ENCODE data around the gene TSC22D1.
A peak's percentile ranks its signal among the peaks of the same experiment; 100 is the strongest.
"Not testable (repeated sequence)": the region's sequence is repeated elsewhere in the genome, so short reads cannot be mapped to it uniquely, and the experiment has no call there.

Gene TSC22D1

DNA sequence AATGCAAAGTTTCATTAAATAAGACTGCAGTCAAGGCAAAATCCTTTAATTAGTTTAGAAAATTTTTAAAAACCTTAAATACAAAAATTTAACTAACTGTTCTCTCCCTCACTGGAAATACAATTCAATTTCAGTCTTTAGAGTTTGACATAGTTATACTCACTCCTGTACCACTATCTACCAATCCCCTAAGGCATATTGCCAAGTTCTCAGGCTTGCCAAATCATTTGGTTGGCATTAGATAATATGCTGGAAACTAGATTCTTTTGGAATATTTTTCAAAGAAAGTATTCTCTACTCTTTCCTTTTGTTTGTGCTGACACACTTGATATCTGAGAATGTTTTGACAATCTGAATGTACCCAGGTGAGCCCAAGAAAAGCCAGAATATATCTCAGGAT, 77.2 kb downstream of the TSC22D1 start:
- DNase-seq: no peak

DNA sequence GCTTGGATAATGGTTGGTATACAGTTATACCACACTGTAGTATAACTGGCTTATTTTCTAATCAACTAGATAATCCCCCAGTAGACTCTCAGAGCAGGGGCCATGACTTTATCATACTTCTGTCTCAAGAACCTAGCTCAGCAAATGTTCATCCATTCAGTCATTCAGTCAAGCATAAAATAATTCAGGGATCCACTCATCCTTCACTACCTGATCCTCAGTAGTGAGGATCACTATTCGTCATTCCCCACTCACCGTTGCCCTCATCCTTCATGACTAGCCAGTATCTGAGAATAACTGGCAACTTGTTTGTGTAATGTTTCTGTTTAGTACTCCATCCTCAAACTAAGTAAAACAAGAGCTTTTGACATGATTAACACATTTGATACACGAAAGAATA, 77.6 kb downstream of the TSC22D1 start:
- DNase-seq: no peak

- DNase-seq: no peak
These were observed 78.3 kb downstream of the TSC22D1 start for GRCh38 chr13:44497801-44498200.

DNA sequence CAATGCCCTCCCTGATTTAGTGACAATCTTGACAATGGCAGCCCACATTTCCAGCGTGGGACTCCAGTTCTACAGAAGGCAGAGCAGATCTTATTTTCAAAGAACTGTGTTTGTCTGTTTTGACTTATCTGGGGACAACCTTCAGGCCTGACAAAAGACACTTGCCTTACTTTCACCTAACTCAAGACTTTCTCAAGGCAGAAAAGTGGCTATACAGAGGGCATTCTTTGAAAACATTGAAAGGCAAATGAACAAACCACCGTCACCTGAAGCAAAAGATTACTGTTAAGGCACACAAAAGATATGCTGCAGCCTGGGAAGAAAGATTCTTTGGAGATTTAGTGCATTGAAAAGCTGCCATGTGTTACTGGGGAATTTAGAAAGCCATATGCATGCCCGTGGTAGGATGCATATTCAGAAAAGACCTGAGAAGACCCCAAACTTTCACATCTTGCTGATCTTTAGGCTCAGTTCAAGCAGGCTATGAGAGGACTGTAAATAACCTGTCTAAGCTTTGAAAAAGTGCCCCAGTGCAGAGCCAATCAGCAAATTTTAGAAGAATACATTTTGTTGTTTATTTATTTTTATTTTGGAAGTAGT, 82.8 kb downstream of the TSC22D1 start:
- DNase-seq: no peak

- DNase-seq: no peak
These were observed 86.4 kb downstream of the TSC22D1 start for GRCh38 chr13:44489751-44490150.

DNA sequence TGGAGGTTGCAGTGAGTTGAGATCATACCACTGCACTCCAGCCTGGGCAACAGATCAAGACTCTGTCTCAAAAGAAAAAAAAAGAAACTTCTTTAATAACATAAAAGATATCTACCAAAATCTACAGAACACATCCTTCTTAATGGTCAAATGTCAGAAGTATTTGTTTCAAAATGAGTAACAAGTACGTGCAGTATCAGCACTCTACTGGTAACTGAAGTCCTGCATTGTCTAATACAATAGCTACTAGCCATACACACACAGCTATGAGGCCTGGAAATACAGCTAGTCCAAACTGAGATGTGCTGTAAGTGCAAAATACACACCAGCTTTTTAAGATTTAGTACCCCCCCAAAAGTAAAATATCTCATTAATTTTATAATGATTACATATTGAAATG, 88.1 kb downstream of the TSC22D1 start:
- DNase-seq: no peak

- peak; percentile 36 for DNase-seq
These were observed 91.5 kb downstream of the TSC22D1 start for GRCh38 chr13:44484562-44485138.

DNA sequence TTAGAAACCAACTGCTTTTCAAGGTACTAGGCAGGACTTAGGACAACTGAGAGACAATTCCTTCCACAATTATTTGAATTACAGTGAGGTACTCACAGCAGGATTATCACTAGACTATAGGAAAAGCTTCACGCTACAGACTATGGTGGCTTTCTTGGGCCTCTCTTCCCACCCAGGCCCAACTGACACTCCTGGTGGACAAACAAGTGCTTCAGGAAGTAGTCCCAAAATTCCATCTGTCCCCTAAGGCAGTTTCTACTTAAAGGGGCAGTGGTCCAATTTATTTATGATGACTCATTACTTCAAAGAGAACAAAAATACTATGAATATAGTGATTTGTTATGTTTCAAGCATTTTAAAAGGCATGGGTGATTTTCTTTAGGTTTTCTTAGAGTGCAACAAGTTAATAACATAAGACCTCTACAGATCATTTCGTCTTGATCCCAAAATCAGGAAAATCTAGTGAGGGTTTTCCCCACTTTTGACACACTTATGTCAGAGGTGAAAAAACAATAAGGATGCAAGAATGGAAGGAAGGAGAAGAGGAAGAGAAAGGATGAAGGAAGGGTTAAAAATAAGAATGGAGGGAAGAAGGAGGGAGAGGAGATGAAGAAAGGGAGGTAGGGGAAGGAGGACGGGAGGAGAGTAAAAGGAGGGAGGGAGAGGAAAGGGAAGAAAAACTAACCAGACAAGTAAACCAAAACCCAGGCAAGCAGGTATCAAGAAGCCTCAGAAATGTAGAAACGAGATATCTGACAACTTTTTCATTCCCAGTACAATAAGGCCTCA, 101.8 kb downstream of the TSC22D1 start:
- no peak for DNase-seq

DNA sequence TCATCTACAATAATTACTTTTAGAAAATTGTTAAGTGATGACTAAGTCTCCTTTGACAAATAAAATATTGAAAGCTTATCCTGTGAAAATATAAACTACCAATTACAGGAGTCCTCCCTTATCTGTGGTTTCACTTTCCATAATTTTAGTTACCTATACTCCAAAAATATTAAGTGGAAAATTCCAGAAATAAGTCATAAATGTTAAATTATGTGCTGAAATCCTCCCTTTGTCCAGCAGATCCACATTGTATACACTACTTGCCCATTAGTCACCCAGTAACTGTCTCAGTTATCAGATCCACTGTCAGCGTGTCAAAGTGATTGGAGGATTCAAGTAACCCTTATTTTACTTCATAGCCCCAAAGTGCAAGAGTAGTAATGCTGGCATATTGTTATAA, 104.4 kb downstream of the TSC22D1 start:
- DNase-seq: no peak

DNA sequence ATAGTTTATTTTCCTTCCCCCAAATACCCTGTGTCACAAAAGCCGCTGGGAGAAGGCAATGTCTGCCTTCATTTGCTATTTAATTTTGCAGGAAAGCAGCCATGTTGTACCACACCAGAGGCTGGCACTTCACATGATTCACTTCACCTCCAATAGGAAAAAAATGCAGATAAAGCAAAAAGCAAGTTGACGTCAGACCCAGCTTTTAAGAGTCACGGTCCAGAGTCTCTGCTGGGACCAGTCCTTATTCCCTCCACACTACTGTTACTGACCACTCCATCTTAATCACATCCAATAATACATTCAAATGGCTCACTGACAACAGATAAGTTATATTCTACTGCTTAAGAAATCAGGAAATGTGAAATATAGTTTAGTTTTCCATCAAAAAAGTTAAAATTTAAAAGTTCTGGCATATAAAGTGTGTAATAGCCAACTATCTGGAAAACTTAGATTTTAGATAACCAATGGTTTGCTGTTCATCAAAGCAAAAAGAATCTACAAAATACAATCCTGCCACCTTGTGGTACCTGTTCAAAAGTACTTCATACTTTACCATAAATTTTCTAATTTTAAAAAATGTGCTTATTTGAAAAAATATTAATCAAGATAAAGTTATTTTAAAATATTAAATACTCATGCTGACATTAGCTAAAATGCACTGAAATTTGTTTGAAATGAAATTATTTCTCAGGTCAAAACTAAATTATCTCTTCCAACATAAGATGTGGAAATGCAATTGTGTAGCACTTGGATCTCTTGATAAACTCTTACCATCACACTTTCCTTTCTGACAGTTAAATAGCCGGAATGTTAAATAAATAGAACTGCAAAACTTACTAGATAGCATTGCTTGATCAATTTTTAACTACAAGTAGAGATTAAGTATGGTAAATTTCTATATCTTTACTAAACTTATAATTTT, 105.2 kb downstream of the TSC22D1 start:
- peak; percentile 56 for DNase-seq

DNA sequence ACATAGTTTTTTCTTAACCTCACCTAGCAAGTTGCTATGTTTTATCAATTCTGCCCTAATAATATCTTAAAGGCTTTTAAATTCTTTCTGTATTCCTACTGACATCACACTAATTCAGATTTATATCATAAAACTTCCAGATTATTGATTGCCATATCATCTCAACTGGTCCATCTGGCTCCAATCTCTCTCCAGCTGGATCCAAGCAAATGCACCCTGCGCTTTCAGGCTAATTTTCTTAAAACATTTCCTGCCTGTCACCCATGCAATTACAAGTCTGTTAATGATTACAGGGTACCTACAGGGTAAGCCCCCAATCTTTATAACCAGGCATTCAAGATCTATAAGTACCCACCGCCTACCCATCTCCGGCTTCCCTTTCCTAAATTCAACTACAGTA, 107.3 kb downstream of the TSC22D1 start:
- no peak for DNase-seq

- DNase-seq: no peak
These were observed 110.8 kb downstream of the TSC22D1 start for GRCh38 chr13:44465318-44465717.

GRCh38 chr13:44464471-44464870, 111.7 kb downstream of the TSC22D1 start:
- DNase-seq: no peak

GRCh38 chr13:44463759-44464158, 112.4 kb downstream of the TSC22D1 start:
- DNase-seq: no peak

DNA sequence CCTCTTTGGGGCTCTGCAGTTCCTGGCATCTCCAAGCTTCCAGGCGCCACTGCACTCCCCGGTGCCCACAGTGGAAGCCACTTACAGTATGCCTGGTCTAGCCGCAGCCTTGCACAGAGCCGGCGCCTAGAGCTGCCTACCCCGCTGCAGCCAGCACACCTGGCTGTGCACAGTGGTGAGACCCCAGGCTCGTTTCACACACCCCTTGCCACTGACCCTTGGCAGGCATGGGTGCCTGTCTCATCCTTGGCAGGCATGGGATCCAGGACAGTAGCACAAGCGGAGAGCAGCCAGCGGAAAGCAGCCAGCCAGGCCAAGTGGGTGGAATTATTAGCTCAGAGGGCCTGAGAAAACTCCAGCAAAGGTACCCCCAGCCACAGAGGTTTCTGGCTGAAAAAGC, 116.5 kb downstream of the TSC22D1 start:
- DNase-seq: no peak

GRCh38 chr13:44458313-44458975, 117.7 kb downstream of the TSC22D1 start:
- DNase-seq: no peak

- DNase-seq: not testable (repeated sequence)
These were observed 119.9 kb downstream of the TSC22D1 start for GRCh38 chr13:44456212-44456611.

GRCh38 chr13:44455769-44456168, 120.4 kb downstream of the TSC22D1 start:
- no peak for DNase-seq

GRCh38 chr13:44453881-44454280, 122.2 kb downstream of the TSC22D1 start:
- DNase-seq: no peak

GRCh38 chr13:44453069-44453468, 123.1 kb downstream of the TSC22D1 start:
- no peak for DNase-seq

DNA sequence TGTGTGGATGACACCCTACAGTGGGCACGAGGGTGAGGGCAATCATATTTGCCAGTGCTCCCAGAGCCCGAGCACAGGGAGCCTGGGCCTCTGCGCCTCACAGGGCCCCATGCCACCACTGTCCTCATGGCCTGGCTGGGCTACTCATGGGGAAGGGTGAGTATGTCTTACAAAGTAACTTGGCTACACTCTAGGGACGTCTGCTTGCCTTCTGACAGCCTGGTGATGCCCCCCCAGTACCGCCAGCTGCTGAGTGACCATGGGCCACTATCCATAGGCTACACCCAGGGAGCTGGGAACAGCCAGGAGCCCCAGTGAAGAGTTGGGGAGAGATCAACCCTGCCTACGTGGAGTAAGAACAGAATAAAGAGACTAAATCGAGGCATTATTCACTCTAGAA, 123.7 kb downstream of the TSC22D1 start:
- DNase-seq: no peak

- no peak for DNase-seq
These were observed 124.5 kb downstream of the TSC22D1 start for GRCh38 chr13:44451651-44452050.

DNA sequence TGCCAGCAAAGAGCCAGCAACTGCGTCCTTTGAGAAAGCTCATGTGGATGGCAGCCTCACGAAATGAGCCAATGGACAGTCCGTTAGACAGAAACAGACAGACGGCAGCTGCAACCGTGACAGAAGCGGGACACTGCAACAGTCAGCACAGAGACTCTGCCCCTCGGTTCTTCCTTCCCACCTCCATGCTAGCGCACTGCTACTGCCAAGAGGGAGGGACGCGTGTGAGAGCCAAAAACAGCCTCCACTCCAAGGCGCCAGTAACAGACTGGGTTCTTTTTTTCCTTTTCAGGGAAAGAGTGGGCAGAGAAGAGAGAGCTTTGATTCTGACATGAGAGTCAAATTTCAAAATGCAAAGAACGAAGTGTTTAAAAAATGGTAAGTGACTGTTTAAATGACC, 125.0 kb downstream of the TSC22D1 start:
- no peak for DNase-seq
